T-cell (primary cell): ENCODE results near the gene VSTM5. TPM values are rescaled to one million over a fixed set of nuclear protein-coding genes. Genes with fewer than 3 reads are reported as not detected.
"Not testable (repeated sequence)": the region's sequence is repeated elsewhere in the genome, so short reads cannot be mapped to it uniquely, and the experiment has no call there.

ENCODE experiments used
- ATAC-seq, 4 experiments: fragments of 200-7000 bp in 3 of 4; fragments of 150-1000 bp in 1 of 4; cut with Tn5 transposase; replicated peaks in 1 of 4; 1 replicate in 3 of 4; 2 replicates in 1 of 4; pipeline ENCODE4 v1.10.0; 2021; ENCODE audit warnings: moderate library complexity in 3 of 4, mild to moderate bottlenecking in 2 of 4, moderate number of reproducible peaks in 1 of 4
- CTCF ChIA-PET, 2 donors: fragments of 300-600 bp; sonication (Branson Sonifier 250); formaldehyde crosslinking; loops; one replicate each; lab custom pipeline; 2022; ENCODE audit warnings: antibody characterized with exemption in 2 of 2; lab: Charles Lee
- POLR2A ChIA-PET, 2 donors: fragments of 300-600 bp; sonication (Branson Sonifier 250); formaldehyde crosslinking; loops; one replicate each; lab custom pipeline; 2022; ENCODE audit warnings: antibody characterized with exemption in 2 of 2; lab: Charles Lee
- DNase-seq, 35 experiments: peaks; one replicate each; pipeline versions ENCODE4 v3.0.0 to v3.0.0-alpha.2; 2013 to 2023
- H3K27ac ChIP-seq: one replicate; pipeline ENCODE4 v1.5.1; 2013; ENCODE audit warnings: low read length
- H3K27me3 ChIP-seq, 2 experiments: replicated peaks in 1 of 2; 1 replicate in 1 of 2; 2 replicates in 1 of 2; pipeline versions ENCODE4 v1.6.1 to v1.7.0; 2013; ENCODE audit warnings: low read length in 1 of 2, mixed read lengths in 1 of 2; ENCODE audit not compliant: control insufficient read depth in 2 of 2, insufficient read depth in 2 of 2; ENCODE audit errors: extremely low read depth in 1 of 2
- H3K36me3 ChIP-seq, 2 donors: 1 replicate in 1 of 2; 2 replicates in 1 of 2; pipeline versions ENCODE4 v1.6.1 to v1.7.0; 2013; ENCODE audit warnings: low read length in 1 of 2; ENCODE audit not compliant: control insufficient read depth in 2 of 2, insufficient read depth in 1 of 2; ENCODE audit errors: extremely low read depth in 1 of 2
- H3K4me1 ChIP-seq, 2 experiments: 1 replicate in 1 of 2; 2 replicates in 1 of 2; pipeline versions ENCODE4 v1.6.1 to v1.7.0; 2013; ENCODE audit warnings: low read length in 2 of 2, mixed read lengths in 1 of 2; ENCODE audit not compliant: insufficient read depth in 2 of 2, control insufficient read depth in 1 of 2; ENCODE audit errors: extremely low read depth in 1 of 2
- H3K4me3 ChIP-seq, 2 donors: 1 replicate in 1 of 2; 2 replicates in 1 of 2; pipeline versions ENCODE4 v1.5.1 to v1.7.0; 2013; ENCODE audit warnings: mild to moderate bottlenecking in 2 of 2, low read length in 1 of 2, moderate library complexity in 1 of 2; ENCODE audit not compliant: control insufficient read depth in 1 of 2; ENCODE audit errors: extremely low read depth in 1 of 2
- H3K9me3 ChIP-seq: 2 replicates; pipeline ENCODE4 v1.7.0; 2013
- H3K27ac Mint-ChIP-seq, 2 donors: one replicate each; pipeline ENCODE4 v1.8.0; 2020 to 2021; ENCODE audit warnings: mild to moderate bottlenecking in 2 of 2, mixed read lengths in 2 of 2
- H3K27me3 Mint-ChIP-seq, 2 donors: one replicate each; pipeline ENCODE4 v1.8.0; 2021 to 2022; ENCODE audit warnings: mixed read lengths in 2 of 2
- H3K36me3 Mint-ChIP-seq: one replicate; pipeline ENCODE4 v1.8.0; 2021; ENCODE audit warnings: mixed read lengths
- H3K4me1 Mint-ChIP-seq, 3 donors: one replicate each; pipeline ENCODE4 v1.8.0; 2020 to 2022; ENCODE audit warnings: mixed read lengths in 3 of 3, mild to moderate bottlenecking in 1 of 3
- H3K4me3 Mint-ChIP-seq, 3 donors: one replicate each; pipeline ENCODE4 v1.8.0; 2020 to 2022; ENCODE audit warnings: mild to moderate bottlenecking in 3 of 3, mixed read lengths in 3 of 3, moderate library complexity in 3 of 3
- H3K9me3 Mint-ChIP-seq, 3 donors: one replicate each; pipeline ENCODE4 v1.8.0; 2020 to 2022; ENCODE audit warnings: mixed read lengths in 3 of 3
- WGBS: methylation state at CpG from one replicate; pipeline ENCODE4 v1.1.5; 2013; ENCODE audit warnings: missing lambda C conversion rate; ENCODE audit not compliant: insufficient coverage; 5-methylcytosine and 5-hydroxymethylcytosine counted together
- total RNA-seq, 35 experiments: library from RNA in 6 of 35; stranded (reverse) in 6 of 35; fragments of 120-200 nt in 1 of 35; gene quantifications; one replicate each; pipeline versions ENCODE4 v1.2.1 to v1.2.4 and lab custom pipeline; 2013 to 2026

VSTM5 gene, protein sequence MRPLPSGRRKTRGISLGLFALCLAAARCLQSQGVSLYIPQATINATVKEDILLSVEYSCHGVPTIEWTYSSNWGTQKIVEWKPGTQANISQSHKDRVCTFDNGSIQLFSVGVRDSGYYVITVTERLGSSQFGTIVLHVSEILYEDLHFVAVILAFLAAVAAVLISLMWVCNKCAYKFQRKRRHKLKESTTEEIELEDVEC
- total RNA-seq (not detected), total RNA-seq (lab: John Stamatoyannopoulos, UW) (0 to 0.08 (median 0) reads per million in 29 experiments)
- not detected for total RNA-seq (2013)

DNA sequence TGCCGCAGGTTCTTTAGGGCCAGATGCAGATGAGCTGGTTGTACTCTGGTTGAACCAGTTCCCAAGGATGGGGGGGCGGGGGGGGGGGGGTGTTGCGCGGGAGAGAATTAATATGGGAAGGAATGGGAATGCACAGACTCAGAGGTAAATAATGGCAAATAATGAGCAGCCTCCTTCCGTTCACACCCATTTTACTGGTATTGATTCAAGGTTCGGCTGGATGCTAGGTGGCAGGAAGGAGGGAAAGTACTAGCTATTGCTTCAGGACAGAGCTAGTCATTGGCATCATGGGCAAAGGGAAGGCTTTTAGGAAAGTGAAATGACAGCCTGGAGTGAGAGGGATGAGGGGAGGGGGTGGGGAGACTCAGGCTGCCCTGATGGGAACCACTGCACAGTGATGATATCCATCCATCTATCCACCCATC, at the start of gene VSTM5:
TSS of gene VSTM5 (minus strand) at position 25 of the 425 bp plus-strand sequence. CDS start 116 bp downstream, outside the sequence.
- Mint-ChIP-seq H3K27me3 (peaks cover 42 to 49% of the 10 kb centered on the region in 2 donors), H3K4me1 (peaks cover 0 to 8% (median 5%) of the 10 kb centered on the region in 3 donors), H3K36me3 (no peaks in the 10 kb centered on the region), H3K4me3 (peak within 1 kb of the TSS in 1 of 3 donors; percentile 14), H3K9me3 (no peaks in the 10 kb centered on the region), H3K27ac (no peak within 1 kb of the TSS)
- Histone ChIP-seq H3K4me1 (peaks cover 0 to 6% of the 10 kb centered on the region in 2 experiments), H3K9me3 (no peaks in the 10 kb centered on the region), H3K27me3 (peaks cover 6 to 31% of the 10 kb centered on the region in 2 experiments), H3K36me3 (no peaks in the 10 kb centered on the region), H3K27ac (no peak within 1 kb of the TSS), H3K4me3 (no peak within 1 kb of the TSS)
- no peak for ATAC-seq
- POLR2A ChIA-PET = no interaction called here
- 100% methylated on average over 1 of the region's 6 CpGs for WGBS
- no peak for DNase-seq
- CTCF ChIA-PET = interaction anchor here in 1 of 2 donors (0.7 kb wide), 1 partner anchor 595 kb away, joined by 3 read pairs; no protein-coding TSS in a partner anchor

DNA sequence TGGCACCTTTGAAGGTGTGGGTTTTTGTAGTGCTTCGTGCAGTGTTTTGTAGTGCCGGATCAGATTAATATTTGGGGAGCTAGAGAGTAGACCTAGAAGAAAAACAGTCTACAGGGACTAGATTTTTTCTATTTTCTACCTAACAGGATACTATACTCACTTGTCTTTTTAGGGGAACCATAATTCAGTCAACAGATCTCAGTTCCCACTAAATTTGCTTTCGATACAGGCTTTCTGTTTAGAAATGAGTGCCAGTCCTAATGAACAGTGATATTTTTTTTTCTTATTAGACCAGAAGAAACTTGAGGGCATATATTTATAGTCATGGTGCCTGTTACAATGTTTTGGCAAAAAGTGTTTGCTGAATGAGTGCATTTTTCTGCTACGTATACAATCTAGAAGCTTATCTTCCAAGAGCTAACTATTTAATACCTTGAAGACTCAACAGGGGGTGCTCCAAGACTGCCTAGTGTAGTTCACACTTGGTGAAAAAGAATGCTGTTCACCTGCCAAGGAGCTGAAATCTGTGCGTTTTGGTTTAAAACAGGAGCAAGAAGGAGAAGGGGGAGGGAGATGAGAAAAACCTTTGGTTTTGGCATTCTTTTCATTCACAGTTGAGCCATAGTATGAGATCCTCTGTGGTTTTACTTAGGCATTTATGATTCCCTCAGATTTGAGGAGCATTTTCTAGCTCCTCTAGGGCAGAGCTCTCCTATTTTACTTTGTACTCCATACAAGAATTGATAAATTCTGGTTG, 44.9 kb upstream of the VSTM5 start:
- Mint-ChIP-seq H3K4me3 (no peak overlapping the region), H3K27me3 (peaks cover 31 to 45% of the 10 kb centered on the region in 2 donors), H3K4me1 (no peaks in the 10 kb centered on the region), H3K27ac (no peak overlapping the region), H3K9me3 (peaks cover 0 to 4% (median 0%) of the 10 kb centered on the region in 3 donors), H3K36me3 (no peaks in the 10 kb centered on the region)
- ATAC-seq (no peak), DNase-seq (peak in 7 of 35 experiments; percentile 0 to 53 (median 4))
- H3K9me3 ChIP-seq = no peaks in the 10 kb centered on the region
- H3K4me1 ChIP-seq = no peaks in the 10 kb centered on the region
- WGBS = 0% methylated on average over 1 of the region's 5 CpGs
- H3K36me3 ChIP-seq = no peaks in the 10 kb centered on the region
- CTCF ChIA-PET = interaction anchor here (0.7 to 3.1 kb wide), 13 partner anchors 25 to 1004 kb away, joined by 3 to 34 read pairs (median 3); no protein-coding TSS in a partner anchor
- H3K27ac ChIP-seq = no peak overlapping the region
- H3K27me3 ChIP-seq = peaks cover 0 to 20% of the 10 kb centered on the region in 2 experiments
- H3K4me3 ChIP-seq = no peak overlapping the region
- POLR2A ChIA-PET = no interaction called here

GRCh38 chr11:93890391-93891051, 40.1 kb upstream of the VSTM5 start:
- Mint-ChIP-seq H3K27ac (no peak overlapping the region), H3K9me3 (peaks cover 0 to 4% (median 0%) of the 10 kb centered on the region in 3 donors), H3K4me3 (no peak overlapping the region), H3K4me1 (no peaks in the 10 kb centered on the region), H3K27me3 (peaks cover 20 to 45% of the 10 kb centered on the region in 2 donors), H3K36me3 (no peaks in the 10 kb centered on the region)
- 60% methylated on average over 3 of the region's 3 CpGs for WGBS
- Histone ChIP-seq H3K4me3 (no peak overlapping the region), H3K36me3 (no peaks in the 10 kb centered on the region), H3K27ac (no peak overlapping the region), H3K9me3 (no peaks in the 10 kb centered on the region), H3K4me1 (no peaks in the 10 kb centered on the region), H3K27me3 (peaks cover 0 to 15% of the 10 kb centered on the region in 2 experiments)
- DNase-seq = no peak
- ATAC-seq = no peak
- CTCF ChIA-PET = no interaction called here
- POLR2A ChIA-PET = no interaction called here

GRCh38 chr11:93887111-93887510, 36.7 kb upstream of the VSTM5 start:
- H3K27ac ChIP-seq = no peak overlapping the region
- Mint-ChIP-seq H3K36me3 (no peaks in the 10 kb centered on the region), H3K9me3 (peaks cover 4 to 15% (median 6%) of the 10 kb centered on the region in 3 donors), H3K4me1 (no peaks in the 10 kb centered on the region), H3K27ac (no peak overlapping the region), H3K27me3 (peaks cover 14 to 35% of the 10 kb centered on the region in 2 donors), H3K4me3 (no peak overlapping the region)
- peaks cover 0 to 10% of the 10 kb centered on the region in 2 experiments for H3K27me3 ChIP-seq
- no peaks in the 10 kb centered on the region for H3K4me1 ChIP-seq
- H3K4me3 ChIP-seq = no peak overlapping the region
- POLR2A ChIA-PET = no interaction called here
- no peaks in the 10 kb centered on the region for H3K36me3 ChIP-seq
- CTCF ChIA-PET = interaction anchor here in 1 of 2 donors (0.6 kb wide), 1 partner anchor 620 kb away, joined by 3 read pairs; no protein-coding TSS in a partner anchor
- H3K9me3 ChIP-seq = no peaks in the 10 kb centered on the region
- ATAC-seq (no peak), DNase-seq (no peak)
- WGBS = 95% methylated on average over 5 of the region's 5 CpGs

DNA sequence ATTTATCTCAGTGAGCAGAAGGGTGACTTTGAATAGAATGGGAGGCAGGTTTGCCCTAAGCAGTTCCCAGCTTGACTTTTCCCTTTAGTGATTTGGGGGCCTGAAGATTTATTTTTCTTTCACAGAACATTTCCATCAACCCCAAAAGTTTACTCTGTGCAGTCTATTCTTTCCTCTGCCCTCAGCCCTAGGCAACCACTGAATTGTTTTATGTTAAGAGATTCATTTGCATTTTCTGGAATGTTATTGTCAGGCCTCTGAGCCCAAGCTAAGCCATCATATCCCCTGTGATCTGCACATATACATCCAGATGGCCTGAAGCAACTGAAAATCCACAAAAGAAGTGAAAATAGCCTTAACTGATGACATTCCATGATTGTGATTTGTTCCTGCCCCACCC, 28.7 kb upstream of the VSTM5 start:
- H3K36me3 ChIP-seq, H3K36me3 Mint-ChIP-seq, H3K4me3 Mint-ChIP-seq, H3K27me3 ChIP-seq, H3K4me1 Mint-ChIP-seq, H3K9me3 ChIP-seq, H3K27ac Mint-ChIP-seq, H3K27ac ChIP-seq, CTCF ChIA-PET, H3K4me3 ChIP-seq, POLR2A ChIA-PET, ATAC-seq, H3K4me1 ChIP-seq, DNase-seq: not testable (repeated sequence)
- Mint-ChIP-seq H3K9me3 (peaks cover 0 to 26% (median 6%) of the 10 kb centered on the region in 3 donors), H3K27me3 (peaks cover 4 to 10% of the 10 kb centered on the region in 2 donors)

- no peak overlapping the region for H3K4me3 ChIP-seq
- ChIA-PET CTCF (no interaction called here), POLR2A (no interaction called here)
- H3K9me3 ChIP-seq = no peaks in the 10 kb centered on the region
- Mint-ChIP-seq H3K4me1 (no peaks in the 10 kb centered on the region), H3K9me3 (no peaks in the 10 kb centered on the region), H3K4me3 (no peak overlapping the region), H3K27ac (no peak overlapping the region), H3K36me3 (no peaks in the 10 kb centered on the region), H3K27me3 (peaks cover 5 to 6% of the 10 kb centered on the region in 2 donors)
- no CpG with 5 or more reads among the region's 3 CpGs for WGBS
- no peaks in the 10 kb centered on the region for H3K27me3 ChIP-seq
- no peaks in the 10 kb centered on the region for H3K4me1 ChIP-seq
- H3K36me3 ChIP-seq = no peaks in the 10 kb centered on the region
- no peak for DNase-seq
- H3K27ac ChIP-seq = no peak overlapping the region
- no peak for ATAC-seq
Observed at GRCh38 chr11:93875637-93876036, 25.2 kb upstream of the VSTM5 start.
